ENCODE results near the gene ST8SIA3.

Gene ST8SIA3

DNA sequence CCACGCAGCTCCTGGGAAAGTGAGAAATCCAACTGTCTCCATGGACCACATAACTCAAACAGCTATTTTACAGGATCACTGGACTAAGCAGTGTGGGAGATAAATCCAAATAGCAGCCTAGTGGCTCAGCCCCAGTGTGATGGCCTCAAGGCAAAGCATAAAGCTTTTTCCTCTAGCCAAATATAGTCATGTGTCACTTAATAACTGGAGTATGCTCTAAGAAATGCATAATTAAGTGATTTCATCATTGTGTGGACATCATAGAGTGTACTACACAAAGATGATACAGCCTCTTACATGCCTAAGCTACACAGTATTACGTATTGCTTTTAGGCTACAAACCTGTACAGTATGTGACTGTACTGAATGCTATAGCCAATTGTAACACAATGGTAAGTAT is 31.8 kb upstream of the ST8SIA3 start:
- Histone ChIP-seq H3K4me3 (replicated peaks; ENCODE audit: insufficient read depth, low read length) (no peak overlapping the region), H3K27me3 (ENCODE audit: insufficient read depth, poor library complexity, severe bottlenecking) (no peaks in the 10 kb centered on the region), H3K27ac (replicated peaks) (no peak overlapping the region)
- no peak for DNase-seq (ENCODE audit: low read depth in 1 of 2, low spot score in 1 of 2)
- TF ChIP-seq SPI1 (IDR thresholded peaks at IDR 0.05; ENCODE audit: borderline replicate concordance, low read depth) (no peak), POLR2AphosphoS5 (IDR thresholded peaks at IDR 0.05; ENCODE audit: low read depth) (no peak), CTCF (IDR thresholded peaks at IDR 0.05; ENCODE audit: insufficient read depth, low read length) (no peak), REST (IDR thresholded peaks at IDR 0.05; ENCODE audit: insufficient replicate concordance, low read depth) (no peak), GABPA (IDR thresholded peaks at IDR 0.05; ENCODE audit: low read depth) (no peak)

- peaks cover 2% of the 10 kb centered on the region for H3K27me3 ChIP-seq (ENCODE audit: insufficient read depth, poor library complexity, severe bottlenecking)
- H3K4me3 ChIP-seq (replicated peaks; ENCODE audit: insufficient read depth, low read length), result no peak overlapping the region
- no peak for DNase-seq (ENCODE audit: low read depth in 1 of 2, low spot score in 1 of 2)
- TF ChIP-seq CTCF (IDR thresholded peaks at IDR 0.05; ENCODE audit: insufficient read depth, low read length), result no peak
- TF ChIP-seq POLR2AphosphoS5 (IDR thresholded peaks at IDR 0.05; ENCODE audit: low read depth), result no peak
- TF ChIP-seq GABPA (IDR thresholded peaks at IDR 0.05; ENCODE audit: low read depth), result no peak
- no peak for TF ChIP-seq SPI1 (IDR thresholded peaks at IDR 0.05; ENCODE audit: borderline replicate concordance, low read depth)
- no peak for TF ChIP-seq REST (IDR thresholded peaks at IDR 0.05; ENCODE audit: insufficient replicate concordance, low read depth)
- no peak overlapping the region for H3K27ac ChIP-seq (replicated peaks)
Measured at GRCh38 chr18:57325491-57326166, 26.7 kb upstream of the ST8SIA3 start.

- H3K27ac ChIP-seq (replicated peaks), result no peak overlapping the region
- H3K27me3 ChIP-seq (ENCODE audit: insufficient read depth, poor library complexity, severe bottlenecking), result peaks cover 2% of the 10 kb centered on the region
- no peak for DNase-seq (ENCODE audit: low read depth in 1 of 2, low spot score in 1 of 2)
- no peak overlapping the region for H3K4me3 ChIP-seq (replicated peaks; ENCODE audit: insufficient read depth, low read length)
- TF ChIP-seq CTCF (IDR thresholded peaks at IDR 0.05; ENCODE audit: insufficient read depth, low read length), result no peak
- no peak for TF ChIP-seq REST (IDR thresholded peaks at IDR 0.05; ENCODE audit: insufficient replicate concordance, low read depth)
- no peak for TF ChIP-seq POLR2AphosphoS5 (IDR thresholded peaks at IDR 0.05; ENCODE audit: low read depth)
- no peak for TF ChIP-seq SPI1 (IDR thresholded peaks at IDR 0.05; ENCODE audit: borderline replicate concordance, low read depth)
- TF ChIP-seq GABPA (IDR thresholded peaks at IDR 0.05; ENCODE audit: low read depth), result no peak
Measured at GRCh38 chr18:57326718-57327323, 25.5 kb upstream of the ST8SIA3 start.
